HEK293 (cell line): ENCODE measurements around the gene SSTR3.

Experiments
- BCL11B ChIP-seq: fragments of 450-650 bp; formaldehyde crosslinking; IDR thresholded peaks from 2 replicates; pipeline ENCODE4 v1.5.1; 2016; ENCODE audit warnings: low read depth, missing biosample characterization, missing genetic modification characterization
- PATZ1 ChIP-seq: fragments of 450-650 bp; formaldehyde crosslinking; IDR thresholded peaks from 2 replicates; pipeline ENCODE4 v1.5.1; 2016; ENCODE audit warnings: missing biosample characterization, missing genetic modification characterization
- ZBTB1 ChIP-seq: fragments of 450-650 bp; formaldehyde crosslinking; IDR thresholded peaks from 2 replicates; pipeline ENCODE4 v1.5.1; 2016; ENCODE audit warnings: missing biosample characterization, missing genetic modification characterization
- TF ChIP-seq, protein P1 (sequence below): fragments of 450-650 bp; formaldehyde crosslinking; IDR thresholded peaks from 2 replicates; pipeline ENCODE4 v1.5.1; 2016; ENCODE audit warnings: missing biosample characterization, missing genetic modification characterization

GRCh38 chr22:37174964-37175363 lies 37.3 kb downstream of the SSTR3 start:
- TF ChIP-seq, protein P1, sequence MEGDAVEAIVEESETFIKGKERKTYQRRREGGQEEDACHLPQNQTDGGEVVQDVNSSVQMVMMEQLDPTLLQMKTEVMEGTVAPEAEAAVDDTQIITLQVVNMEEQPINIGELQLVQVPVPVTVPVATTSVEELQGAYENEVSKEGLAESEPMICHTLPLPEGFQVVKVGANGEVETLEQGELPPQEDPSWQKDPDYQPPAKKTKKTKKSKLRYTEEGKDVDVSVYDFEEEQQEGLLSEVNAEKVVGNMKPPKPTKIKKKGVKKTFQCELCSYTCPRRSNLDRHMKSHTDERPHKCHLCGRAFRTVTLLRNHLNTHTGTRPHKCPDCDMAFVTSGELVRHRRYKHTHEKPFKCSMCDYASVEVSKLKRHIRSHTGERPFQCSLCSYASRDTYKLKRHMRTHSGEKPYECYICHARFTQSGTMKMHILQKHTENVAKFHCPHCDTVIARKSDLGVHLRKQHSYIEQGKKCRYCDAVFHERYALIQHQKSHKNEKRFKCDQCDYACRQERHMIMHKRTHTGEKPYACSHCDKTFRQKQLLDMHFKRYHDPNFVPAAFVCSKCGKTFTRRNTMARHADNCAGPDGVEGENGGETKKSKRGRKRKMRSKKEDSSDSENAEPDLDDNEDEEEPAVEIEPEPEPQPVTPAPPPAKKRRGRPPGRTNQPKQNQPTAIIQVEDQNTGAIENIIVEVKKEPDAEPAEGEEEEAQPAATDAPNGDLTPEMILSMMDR (tag by site-specific recombination): no peak
- TF ChIP-seq BCL11B (tag by site-specific recombination) (no peak), ZBTB1 (no peak), PATZ1 (tag by site-specific recombination) (no peak)
